Panc1 (cell line): ENCODE results near the gene ZNF324B.
A peak's percentile ranks its signal among the peaks of the same experiment; 100 is the strongest.

Experiments
- CTCF ChIP-seq: fragments of 450-650 bp; IDR thresholded peaks from 2 replicates; pipeline ENCODE4 v1.5.1; 2017; ENCODE audit warnings: mild to moderate bottlenecking
- REST ChIP-seq, 2 experiments: IDR thresholded peaks; 2 replicates each; pipeline ENCODE4 v1.6.1; 2011 to 2012; ENCODE audit warnings: low read depth in 2 of 2, control low read depth in 1 of 2, low read length in 1 of 2, mild to moderate bottlenecking in 1 of 2, moderate library complexity in 1 of 2; ENCODE audit not compliant: insufficient read depth in 1 of 2
- SIN3A ChIP-seq: IDR thresholded peaks from 2 replicates; pipeline ENCODE4 v1.6.1; 2012; ENCODE audit warnings: low read depth, mild to moderate bottlenecking, low read length, moderate library complexity, borderline replicate concordance; ENCODE audit not compliant: insufficient read depth
- TCF7L2 ChIP-seq: IDR thresholded peaks from 2 replicates; pipeline ENCODE4 v1.6.1; 2011; ENCODE audit warnings: mild to moderate bottlenecking, low read depth, low read length, inconsistent platforms

GRCh38 chr19:58499021-58499927 is 47.9 kb downstream of the ZNF324B start:
- no peak for TF ChIP-seq CTCF
- TF ChIP-seq REST (IDR thresholded peaks at IDR 0.05; ENCODE audit: insufficient read depth in 1 of 2, low read depth in 2 of 2, low read length in 1 of 2): peak in 1 of 2 experiments; percentile 67; a peak in 1 of 4 replicates
- no peak for TF ChIP-seq SIN3A
- TF ChIP-seq TCF7L2: no peak; the same call in 1 of the 2 replicates
